GM18870 (cell line): ENCODE measurements around the gene DOHH.
"Not testable (repeated sequence)": the region's sequence is repeated elsewhere in the genome, so short reads cannot be mapped to it uniquely, and the experiment has no call there.

Experiments used
- ATAC-seq: cut with Tn5 transposase; IDR thresholded peaks from one replicate; pipeline ENCODE4 v1.9.1; 2021; ENCODE audit warnings: moderate library complexity; ENCODE audit not compliant: unreplicated experiment

DOHH gene

GRCh38 chr19:3462991-3463713, 37.3 kb downstream of the DOHH start:
- no peak for ATAC-seq

GRCh38 chr19:3459965-3460582, 40.4 kb downstream of the DOHH start:
- ATAC-seq = no peak

- no peak for ATAC-seq
Observed at GRCh38 chr19:3459089-3459881, 41.2 kb downstream of the DOHH start.

GRCh38 chr19:3458229-3459088, 42.0 kb downstream of the DOHH start:
- no peak for ATAC-seq

GRCh38 chr19:3457528-3458228, 42.8 kb downstream of the DOHH start:
- no peak for ATAC-seq

GRCh38 chr19:3456925-3457527, 43.4 kb downstream of the DOHH start:
- no peak for ATAC-seq

GRCh38 chr19:3455960-3456601, 44.4 kb downstream of the DOHH start:
- ATAC-seq = no peak

GRCh38 chr19:3455393-3455955, 45.0 kb downstream of the DOHH start:
- ATAC-seq = no peak

GRCh38 chr19:3454656-3455392, 45.6 kb downstream of the DOHH start:
- ATAC-seq = no peak

GRCh38 chr19:3453840-3454239, 46.6 kb downstream of the DOHH start:
- ATAC-seq = no peak

- not testable (repeated sequence) for ATAC-seq
Observed at GRCh38 chr19:3452942-3453214, 47.6 kb downstream of the DOHH start.

- ATAC-seq = no peak
Observed at GRCh38 chr19:3452171-3452941, 48.1 kb downstream of the DOHH start.

GRCh38 chr19:3451451-3451866, 49.0 kb downstream of the DOHH start:
- no peak for ATAC-seq

GRCh38 chr19:3450796-3451411, 49.6 kb downstream of the DOHH start:
- ATAC-seq = no peak

GRCh38 chr19:3448616-3449334, 51.7 kb downstream of the DOHH start:
- no peak for ATAC-seq

GRCh38 chr19:3446657-3447056, 53.8 kb downstream of the DOHH start:
- not testable (repeated sequence) for ATAC-seq

- ATAC-seq = no peak
Observed at GRCh38 chr19:3444695-3445234, 55.7 kb downstream of the DOHH start.
